Subcutaneous abdominal adipose tissue (tissue), 5 donors: ENCODE measurements around the gene MED16.
A peak's percentile ranks its signal among the peaks of the same experiment; 100 is the strongest.

Experiments
- H3K27ac ChIP-seq: one replicate; pipeline ENCODE4 v1.7.0; 2013; ENCODE audit warnings: low read depth, mild to moderate bottlenecking, inconsistent platforms, low read length, moderate library complexity
- H3K27me3 ChIP-seq, 5 donors: one replicate each; pipeline ENCODE4 v1.7.0; 2013; ENCODE audit warnings: low read length in 5 of 5, inconsistent platforms in 1 of 5; ENCODE audit not compliant: control insufficient read depth in 5 of 5, insufficient read depth in 4 of 5
- H3K36me3 ChIP-seq, 5 donors: one replicate each; pipeline ENCODE4 v1.7.0; 2013; ENCODE audit warnings: low read length in 5 of 5; ENCODE audit not compliant: control insufficient read depth in 5 of 5, insufficient read depth in 5 of 5
- H3K4me1 ChIP-seq, 5 donors: one replicate each; pipeline ENCODE4 v1.7.0; 2013; ENCODE audit warnings: low read length in 5 of 5, mild to moderate bottlenecking in 3 of 5, moderate library complexity in 1 of 5; ENCODE audit not compliant: control insufficient read depth in 5 of 5, insufficient read depth in 5 of 5
- H3K4me3 ChIP-seq, 5 donors: one replicate each; pipeline ENCODE4 v1.7.0; 2013; ENCODE audit warnings: low read length in 5 of 5, low read depth in 1 of 5
- H3K9ac ChIP-seq, 5 donors: one replicate each; pipeline ENCODE4 v1.7.0; 2013; ENCODE audit warnings: low read length in 5 of 5, mild to moderate bottlenecking in 4 of 5, moderate library complexity in 3 of 5
- H3K9me3 ChIP-seq, 5 donors: one replicate each; pipeline ENCODE4 v1.7.0; 2013; ENCODE audit warnings: low read length in 5 of 5; ENCODE audit not compliant: control insufficient read depth in 5 of 5
- donor health status: healthy.
- donor health status: healthy.
- donor health status: healthy.
- donor health status: healthy.
- donor health status: healthy.

MED16 gene

DNA sequence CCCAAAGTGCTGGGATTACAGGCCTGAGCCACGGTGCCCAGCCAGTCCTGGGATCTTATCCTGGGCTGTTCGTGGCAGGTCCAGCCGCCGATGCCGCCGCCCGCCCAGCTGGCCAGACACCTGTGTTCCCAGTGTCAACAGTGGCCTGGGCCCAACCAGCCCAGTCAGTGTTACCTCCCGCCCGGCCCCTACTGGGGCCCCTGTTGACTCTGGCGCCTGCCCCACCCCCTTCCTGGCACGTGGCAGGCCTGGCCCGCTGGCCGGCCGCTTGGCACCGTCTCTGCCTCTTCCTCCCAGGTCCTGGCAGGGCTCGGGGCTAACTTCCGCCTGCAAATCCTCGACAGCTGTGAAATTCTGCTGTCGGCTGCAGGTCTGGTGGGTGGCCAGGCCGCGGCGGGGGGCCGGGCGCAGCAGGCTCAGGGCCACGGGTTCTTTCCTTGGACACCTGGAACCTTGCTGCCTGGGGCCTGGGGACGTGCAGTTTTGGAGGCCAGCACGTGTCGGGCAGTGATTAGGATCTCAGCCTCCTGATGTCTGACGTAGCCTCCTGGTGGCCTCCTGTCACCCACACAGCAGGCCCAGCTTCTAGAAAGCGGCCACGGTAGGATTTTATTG lies 42.0 kb upstream of the MED16 start:
- H3K4me3 ChIP-seq: peak overlapping the region in 1 of 5 donors; percentile 22
- H3K4me1 ChIP-seq: peaks cover 2 to 59% (median 41%) of the 10 kb centered on the region in 5 donors
- H3K36me3 ChIP-seq: peaks cover 0 to 19% (median 6%) of the 10 kb centered on the region in 5 donors

DNA sequence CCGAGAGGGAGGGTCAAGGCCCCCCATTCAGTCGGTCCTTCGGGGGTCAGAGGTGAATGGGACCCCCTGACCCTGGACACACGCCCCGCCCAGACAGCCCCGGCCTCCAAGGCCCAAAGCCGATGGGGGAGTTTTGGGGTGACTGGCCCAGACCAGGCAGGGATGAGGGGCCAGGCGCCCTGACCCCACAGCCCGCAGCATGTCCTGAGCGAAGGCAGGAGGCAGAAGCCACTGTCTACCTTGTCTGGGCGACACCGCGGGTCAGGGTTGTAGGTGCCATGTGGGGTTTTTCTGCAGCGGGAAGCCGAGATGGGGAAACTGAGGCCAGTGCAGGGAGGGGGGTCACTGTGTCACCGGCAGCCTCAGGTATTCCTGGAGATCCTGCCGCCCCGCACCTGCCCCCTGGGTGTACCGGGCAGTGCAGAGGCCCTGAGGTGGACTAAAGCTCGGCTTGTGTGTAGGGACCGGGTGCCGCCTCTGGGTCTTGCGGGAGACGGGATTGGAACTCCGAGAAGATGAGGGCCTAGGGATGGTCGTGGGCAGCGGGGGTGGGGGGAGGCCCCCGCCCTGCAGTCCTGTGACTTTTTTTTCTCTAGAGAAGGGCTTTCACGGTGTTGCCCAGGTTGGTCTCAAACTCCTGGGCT lies 41.3 kb upstream of the MED16 start:
- Histone ChIP-seq H3K27ac (peak overlapping the region; percentile 16), H3K9ac (peak overlapping the region in 1 of 5 donors; percentile 13)

More for the DNA sequence above, 42.0 kb upstream of the MED16 start:
- Histone ChIP-seq H3K9ac (peak overlapping the region in 2 of 5 donors; percentile 13 to 21), H3K9me3 (no peaks in the 10 kb centered on the region), H3K27me3 (no peaks in the 10 kb centered on the region), H3K27ac (peak overlapping the region; percentile 16)

DNA sequence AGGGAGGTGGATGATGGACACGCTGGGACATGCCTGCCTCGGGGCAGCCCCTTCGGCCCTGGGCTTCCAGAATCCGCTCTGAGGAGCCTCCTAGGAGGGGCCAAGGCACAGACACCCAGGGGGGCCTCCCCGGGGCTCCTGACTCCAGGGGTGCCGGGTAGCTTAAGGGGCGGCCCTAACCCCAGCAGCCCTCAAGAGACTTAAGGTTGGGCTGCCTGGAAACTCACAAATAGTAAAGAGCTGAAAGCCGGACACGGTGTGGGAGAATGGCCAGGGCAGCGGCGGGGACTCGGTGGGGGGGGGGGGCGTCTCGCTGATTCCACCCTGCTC lies 40.5 kb upstream of the MED16 start:
- Histone ChIP-seq H3K9me3 (no peaks in the 10 kb centered on the region), H3K4me3 (peak overlapping the region in 2 of 5 donors; percentile 13 to 44), H3K4me1 (peaks cover 2 to 54% (median 44%) of the 10 kb centered on the region in 5 donors), H3K27ac (no peak overlapping the region), H3K27me3 (no peaks in the 10 kb centered on the region), H3K9ac (no peak overlapping the region), H3K36me3 (peaks cover 0 to 22% (median 10%) of the 10 kb centered on the region in 5 donors)

More for the DNA sequence above, 41.3 kb upstream of the MED16 start:
- Histone ChIP-seq H3K36me3 (peaks cover 0 to 20% (median 8%) of the 10 kb centered on the region in 5 donors), H3K27me3 (no peaks in the 10 kb centered on the region), H3K4me3 (no peak overlapping the region), H3K9me3 (no peaks in the 10 kb centered on the region), H3K4me1 (peaks cover 2 to 53% (median 39%) of the 10 kb centered on the region in 5 donors)

DNA sequence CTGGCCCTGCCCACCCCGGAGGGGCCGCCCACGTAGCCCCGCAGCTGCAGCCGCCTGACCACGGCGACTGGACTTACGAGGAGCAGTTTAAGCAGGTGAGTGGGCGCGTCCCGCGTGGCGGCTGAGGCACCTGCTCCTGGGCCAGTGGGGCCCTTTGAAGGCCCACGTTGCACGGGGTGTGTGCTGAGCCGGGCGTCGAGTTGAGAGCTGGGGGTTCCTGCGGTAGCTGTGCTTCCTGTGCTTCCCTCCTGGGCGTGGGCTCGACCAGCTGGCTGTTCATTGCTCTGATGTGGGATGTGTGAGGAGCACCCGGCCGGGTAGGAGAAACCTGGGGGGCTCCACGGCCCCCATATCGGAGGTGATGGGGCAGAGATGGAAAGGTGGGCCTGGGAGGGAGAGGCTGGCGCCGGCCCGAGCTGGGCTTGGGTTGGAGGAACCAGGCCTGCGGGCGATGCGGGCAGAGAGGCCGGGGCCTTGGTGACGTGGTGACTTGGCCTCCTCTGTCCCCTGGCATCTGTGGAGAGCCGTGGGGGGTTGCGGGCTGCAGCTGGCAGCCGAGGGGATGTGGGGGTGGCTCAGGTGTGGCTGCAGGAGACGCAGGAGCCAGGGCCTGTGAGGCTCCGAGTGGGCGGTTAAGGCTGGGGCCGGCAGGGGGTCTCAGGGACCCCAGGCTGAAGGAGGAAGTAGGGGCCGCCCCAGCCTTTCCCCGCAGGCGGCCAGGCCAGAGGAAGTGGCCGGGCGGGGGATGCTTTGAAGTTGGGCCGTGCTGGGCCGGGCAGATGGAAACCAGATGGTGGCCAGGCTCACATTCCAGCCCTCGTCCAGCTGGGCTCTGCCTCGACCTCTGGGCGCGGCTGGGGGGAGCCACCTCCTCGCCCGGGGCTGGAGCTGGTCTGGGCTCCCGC lies 39.9 kb upstream of the MED16 start:
- Histone ChIP-seq H3K9me3 (no peaks in the 10 kb centered on the region), H3K27me3 (no peaks in the 10 kb centered on the region), H3K4me3 (peak overlapping the region in 2 of 5 donors; percentile 13 to 44), H3K36me3 (peaks cover 0 to 22% (median 10%) of the 10 kb centered on the region in 5 donors), H3K4me1 (peaks cover 2 to 55% (median 50%) of the 10 kb centered on the region in 5 donors), H3K9ac (peak overlapping the region in 2 of 5 donors; percentile 30 to 52), H3K27ac (no peak overlapping the region)

DNA sequence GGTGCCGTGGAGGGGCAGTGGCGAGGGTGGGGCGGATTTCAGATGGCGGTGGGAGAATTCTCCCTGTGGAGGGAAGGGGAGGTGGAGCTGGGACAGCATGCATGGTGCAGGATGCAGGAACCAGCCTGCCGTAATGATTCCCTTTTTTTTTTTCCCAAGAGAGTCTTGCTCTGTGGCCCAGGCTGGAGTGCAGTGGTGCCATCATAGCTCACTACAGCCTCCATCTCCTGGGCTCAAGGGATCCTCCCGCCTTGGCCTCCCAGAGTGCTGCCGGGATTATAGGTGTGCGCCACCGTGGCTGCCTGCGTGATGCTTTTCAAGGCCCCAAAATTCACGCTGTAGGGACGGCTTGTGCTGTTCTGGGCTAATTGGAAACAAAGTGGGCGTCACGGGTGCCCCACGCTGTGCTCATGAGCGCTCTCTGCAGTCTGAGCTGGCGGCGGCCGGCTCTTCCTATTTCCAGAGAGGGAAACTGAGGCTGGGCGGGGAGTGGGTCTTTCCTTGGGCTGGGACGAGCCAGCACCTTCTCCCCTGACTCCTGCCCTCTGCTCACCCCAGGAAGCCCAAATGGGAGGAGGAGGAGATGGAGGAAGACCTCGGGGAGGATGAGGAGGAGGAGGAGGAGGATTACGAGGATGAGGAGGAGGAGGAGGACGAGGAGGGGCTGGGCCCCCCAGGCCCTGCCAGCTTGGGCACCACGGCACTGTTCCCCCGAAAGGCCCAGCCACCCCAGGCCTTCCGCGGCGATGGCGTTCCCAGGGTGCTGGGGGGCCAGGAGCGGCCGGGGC lies 39.1 kb upstream of the MED16 start:
- H3K9ac ChIP-seq: peak overlapping the region in 1 of 5 donors; percentile 37
- peaks cover 0 to 17% (median 7%) of the 10 kb centered on the region in 5 donors for H3K36me3 ChIP-seq
- no peak overlapping the region for H3K27ac ChIP-seq
- no peaks in the 10 kb centered on the region for H3K27me3 ChIP-seq
- peaks cover 2 to 61% (median 55%) of the 10 kb centered on the region in 5 donors for H3K4me1 ChIP-seq
- H3K4me3 ChIP-seq: no peak overlapping the region
- no peaks in the 10 kb centered on the region for H3K9me3 ChIP-seq

DNA sequence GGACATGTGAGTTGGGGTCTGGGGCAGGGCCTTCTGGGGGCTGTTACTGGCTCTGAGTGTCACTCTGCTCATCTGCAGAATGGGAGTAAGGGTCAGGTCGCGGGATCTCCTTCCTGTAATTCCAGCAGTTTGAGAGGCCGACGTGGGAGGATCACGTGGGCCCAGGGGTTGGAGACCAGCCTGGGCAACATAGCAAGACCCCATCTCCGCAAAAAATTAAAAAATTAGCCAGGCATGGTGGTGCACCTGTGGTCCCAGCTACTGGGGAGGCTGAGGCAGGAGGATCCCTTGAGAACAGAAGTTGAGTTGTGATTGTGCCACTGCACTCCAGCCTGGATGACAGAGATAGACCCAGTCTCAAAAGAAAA lies 36.9 kb upstream of the MED16 start:
- no peak overlapping the region for H3K9ac ChIP-seq
- H3K27me3 ChIP-seq: no peaks in the 10 kb centered on the region
- no peaks in the 10 kb centered on the region for H3K9me3 ChIP-seq
- peaks cover 0 to 17% (median 7%) of the 10 kb centered on the region in 5 donors for H3K36me3 ChIP-seq
- H3K27ac ChIP-seq: no peak overlapping the region
- peaks cover 0 to 55% (median 54%) of the 10 kb centered on the region in 5 donors for H3K4me1 ChIP-seq
- H3K4me3 ChIP-seq: no peak overlapping the region

DNA sequence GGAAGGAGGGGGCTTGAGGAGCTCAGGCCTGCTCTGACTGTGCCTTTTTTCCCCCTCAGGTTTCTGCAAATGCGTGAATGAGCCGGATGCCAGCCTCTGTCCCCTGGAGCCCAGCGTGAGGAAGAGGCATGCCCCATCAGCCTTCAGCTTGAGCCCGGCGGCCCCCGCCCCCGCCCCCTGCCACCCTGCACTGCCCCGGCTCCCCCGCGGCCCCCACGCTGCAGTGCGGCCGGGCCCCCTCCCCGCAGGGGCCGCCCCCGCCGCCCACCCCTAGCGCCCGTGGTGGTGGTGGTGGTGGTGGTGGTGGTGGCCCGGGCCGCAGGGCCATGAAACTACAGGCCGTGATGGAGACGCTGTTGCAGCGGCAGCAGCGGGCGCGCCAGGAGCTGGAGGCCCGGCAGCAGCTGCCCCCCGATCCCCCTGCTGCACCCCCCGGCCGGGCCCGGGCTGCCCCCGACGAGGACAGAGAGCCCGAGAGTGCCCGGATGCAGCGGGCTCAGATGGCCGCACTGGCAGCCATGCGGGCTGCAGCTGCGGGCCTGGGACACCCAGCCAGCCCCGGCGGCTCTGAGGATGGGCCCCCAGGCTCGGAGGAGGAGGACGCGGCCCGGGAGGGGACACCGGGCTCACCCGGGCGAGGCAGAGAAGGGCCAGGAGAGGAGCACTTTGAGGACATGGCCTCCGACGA lies 36.4 kb upstream of the MED16 start:
- Histone ChIP-seq H3K4me3 (no peak overlapping the region), H3K4me1 (peaks cover 0 to 55% (median 54%) of the 10 kb centered on the region in 5 donors), H3K36me3 (peaks cover 0 to 17% (median 7%) of the 10 kb centered on the region in 5 donors), H3K9me3 (no peaks in the 10 kb centered on the region), H3K27ac (no peak overlapping the region), H3K27me3 (no peaks in the 10 kb centered on the region), H3K9ac (no peak overlapping the region)

DNA sequence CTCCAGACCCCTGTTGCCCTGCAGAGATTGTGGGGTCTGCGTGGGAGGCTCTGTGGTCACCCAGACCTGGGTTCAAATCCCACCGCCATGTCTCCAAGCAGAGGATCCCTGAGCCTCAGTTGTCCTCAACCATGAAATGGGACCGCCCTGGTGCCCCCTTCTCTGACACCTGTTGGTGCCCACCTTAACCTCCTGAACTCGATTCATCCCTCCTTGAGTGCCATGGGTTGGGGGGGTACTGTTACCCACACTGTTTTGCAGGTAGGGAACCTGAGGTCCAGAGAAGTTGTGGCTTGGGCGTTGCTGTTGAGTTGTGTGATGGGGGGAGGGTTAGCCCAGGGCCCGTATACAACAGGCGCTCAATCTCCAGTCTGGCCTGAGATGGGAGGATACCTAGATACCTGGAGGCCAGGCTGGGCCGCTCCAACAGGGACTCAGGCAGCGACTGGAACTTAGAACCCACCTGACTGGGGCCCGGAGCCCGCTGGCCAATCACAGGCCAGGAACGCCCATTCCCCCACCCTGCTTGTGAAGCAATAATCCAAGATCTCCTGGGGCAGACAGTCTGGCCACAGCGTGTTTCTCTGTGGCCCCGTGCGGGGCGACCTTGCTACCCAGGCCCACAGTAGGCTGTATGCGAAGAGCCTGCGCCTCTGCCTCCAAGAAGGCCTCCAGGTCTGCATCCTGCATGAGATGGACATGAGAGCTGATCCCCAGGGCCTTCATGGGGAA lies 35.6 kb upstream of the MED16 start:
- Histone ChIP-seq H3K27me3 (no peaks in the 10 kb centered on the region), H3K4me1 (peaks cover 0 to 55% (median 47%) of the 10 kb centered on the region in 5 donors), H3K27ac (peak overlapping the region; percentile 23), H3K9ac (no peak overlapping the region), H3K9me3 (no peaks in the 10 kb centered on the region), H3K4me3 (peak overlapping the region in 1 of 5 donors; percentile 35), H3K36me3 (peaks cover 0 to 17% (median 7%) of the 10 kb centered on the region in 5 donors)
